PC-9 (cell line): Measurements from ENCODE around the gene ITPR3. TPM values are rescaled to one million over a fixed set of nuclear protein-coding genes. Genes with fewer than 3 reads are reported as not detected.

Experiments
- BruUV-seq: library from RNA; stranded (reverse); fragments of 400-500 nt; replicated peaks from 2 replicates; lab custom pipeline; 2021; lab: Mats Ljungman, UMichigan
- CTCF ChIA-PET: fragments of 300-600 bp; sonication (Branson Sonifier 250); formaldehyde crosslinking; loops from one replicate; lab custom pipeline; 2022; ENCODE audit warnings: antibody characterized with exemption; lab: Charles Lee
- POLR2A ChIA-PET: fragments of 300-600 bp; sonication (Branson Sonifier 250); formaldehyde crosslinking; loops from one replicate; lab custom pipeline; 2022; ENCODE audit warnings: antibody characterized with exemption; ENCODE audit not compliant: unreplicated experiment; lab: Charles Lee
- DNase-seq, 2 experiments: peaks; one replicate each; pipeline versions ENCODE4 v3.0.0 to v3.0.0-alpha.2; 2015 to 2022; ENCODE audit warnings: mixed read lengths in 1 of 2
- H2AFZ ChIP-seq: fragments of 200-600 bp; sonication (generic); 2 replicates; pipeline ENCODE4 v1.8.1; 2017; ENCODE audit warnings: antibody characterized with exemption
- H3F3A ChIP-seq: fragments of 200-600 bp; sonication (generic); 2 replicates; pipeline ENCODE4 v1.8.1; 2017; ENCODE audit warnings: antibody characterized with exemption, mild to moderate bottlenecking, low read depth; ENCODE audit not compliant: insufficient read depth
- H3K27ac ChIP-seq: fragments of 200-600 bp; sonication (generic); 2 replicates; pipeline ENCODE4 v1.6.1; 2016; ENCODE audit warnings: mixed run types
- H3K27me3 ChIP-seq: fragments of 200-600 bp; sonication (generic); 2 replicates; pipeline ENCODE4 v1.6.1; 2016; ENCODE audit warnings: low read depth, mixed run types; ENCODE audit not compliant: insufficient read depth
- H3K36me3 ChIP-seq: fragments of 200-600 bp; sonication (generic); 2 replicates; pipeline ENCODE4 v1.6.1; 2016; ENCODE audit warnings: low read depth, mixed run types
- H3K4me1 ChIP-seq: fragments of 200-600 bp; sonication (generic); replicated peaks from 2 replicates; pipeline ENCODE4 v1.6.1; 2016; ENCODE audit warnings: mixed run types; ENCODE audit not compliant: insufficient read depth
- H3K4me2 ChIP-seq: fragments of 200-600 bp; sonication (generic); 2 replicates; pipeline ENCODE4 v1.6.1; 2017; ENCODE audit warnings: mixed run types
- H3K4me3 ChIP-seq: fragments of 200-600 bp; sonication (generic); 2 replicates; pipeline ENCODE4 v1.6.1; 2016; ENCODE audit warnings: mixed run types
- H3K79me2 ChIP-seq: fragments of 200-600 bp; sonication (generic); 2 replicates; pipeline ENCODE4 v1.6.1; 2017; ENCODE audit warnings: low read depth, mixed run types
- H3K9me2 ChIP-seq: fragments of 200-600 bp; sonication (generic); 2 replicates; pipeline ENCODE4 v1.8.1; 2017; ENCODE audit warnings: mild to moderate bottlenecking; ENCODE audit not compliant: insufficient read depth
- H3K9me3 ChIP-seq: fragments of 200-600 bp; sonication (generic); 2 replicates; pipeline ENCODE4 v1.8.1; 2016; ENCODE audit warnings: low read depth; ENCODE audit not compliant: insufficient read depth
- H4K20me1 ChIP-seq: fragments of 200-600 bp; sonication (generic); 2 replicates; pipeline ENCODE4 v1.8.1; 2017; ENCODE audit not compliant: insufficient read depth
- CTCF ChIP-seq: fragments of 200-600 bp; sonication (generic); conservative IDR thresholded peaks from 2 replicates; pipeline ENCODE4 v1.6.1; 2017; ENCODE audit warnings: mixed run types, antibody characterized with exemption, mild to moderate bottlenecking, moderate library complexity
- EZH2 ChIP-seq: fragments of 200-600 bp; sonication (generic); IDR thresholded peaks from 2 replicates; pipeline ENCODE4 v1.8.0; 2017; ENCODE audit warnings: antibody characterized with exemption, low read depth
- intact Hi-C: fragments of 100-400 bp; cut with micrococcal nuclease; formaldehyde crosslinking; loops from one replicate; pipeline ENCODE4 v1.10.0; 2022; ENCODE audit not compliant: unreplicated experiment
- total RNA-seq: library from RNA; stranded (reverse); gene quantifications from 2 replicates; pipeline ENCODE4 v1.2.3, GENCODE V29; 2021

The ITPR3 gene
- total RNA-seq, 1 experiment from 2014 or later, result 86.9 TPM

DNA sequence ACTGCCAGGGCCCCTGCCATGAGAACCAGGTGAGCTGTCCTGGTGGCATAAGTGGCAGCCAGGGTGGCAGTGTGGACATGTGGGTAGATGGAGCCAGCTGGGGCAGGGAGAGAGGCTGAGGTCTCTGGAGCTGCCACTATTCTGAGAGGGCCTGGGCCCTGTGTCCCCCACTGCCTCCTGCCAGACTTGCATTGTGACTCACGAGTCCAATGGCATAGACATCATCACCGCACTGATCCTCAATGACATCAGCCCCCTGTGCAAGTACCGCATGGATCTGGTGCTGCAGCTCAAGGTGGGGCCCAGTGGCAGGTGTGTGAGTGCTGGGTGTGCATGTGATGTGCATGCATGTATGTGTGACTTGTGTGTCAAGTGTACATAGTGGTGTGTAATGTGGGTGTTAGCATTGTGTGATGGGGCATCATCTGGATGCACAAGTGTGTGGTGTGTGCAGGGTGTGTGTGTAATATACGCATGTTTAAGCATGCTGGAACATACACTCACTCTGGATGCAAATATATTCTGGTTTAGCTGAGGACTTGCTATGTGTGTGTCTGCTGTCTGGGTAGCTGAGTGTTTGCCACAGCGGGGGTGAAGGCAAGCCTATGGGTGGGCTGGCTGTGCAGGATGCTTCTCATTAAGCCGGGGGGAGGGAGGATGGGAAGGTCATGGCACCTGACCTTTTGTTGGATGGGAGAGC lies 65.3 kb downstream of the ITPR3 start:
- no TSS peak for BruUV-seq
- Histone ChIP-seq H3K27ac (no peak overlapping the region), H3K4me3 (no peak overlapping the region), H2AFZ (no peak overlapping the region), H3K4me2 (no peak overlapping the region), H3K9me2 (no peaks in the 10 kb centered on the region), H3K79me2 (no peaks in the 10 kb centered on the region), H3K9me3 (no peaks in the 10 kb centered on the region), H3K27me3 (no peaks in the 10 kb centered on the region), H3K36me3 (peaks cover 18% of the 10 kb centered on the region), H4K20me1 (0 out of 2 replicates have a peak, but pooled peaks cover 6% of the 10 kb centered on the region), H3K4me1 (no peaks in the 10 kb centered on the region), H3F3A (peaks cover under 1% of the 10 kb centered on the region; the same call in 1 of the 2 replicates)
- no peak for TF ChIP-seq CTCF
- no peak for TF ChIP-seq EZH2
- intact Hi-C loops, result no loop called here
- ChIA-PET POLR2A (no interaction called here), CTCF (no interaction called here)
- DNase-seq, result no peak

GRCh38 chr6:33686981-33687975 lies 66.2 kb downstream of the ITPR3 start:
- BruUV-seq, result no TSS peak
- Histone ChIP-seq H4K20me1 (0 out of 2 replicates have a peak, but pooled peaks cover 10% of the 10 kb centered on the region), H3K36me3 (peaks cover 18% of the 10 kb centered on the region), H3K79me2 (no peaks in the 10 kb centered on the region), H3K4me1 (peaks cover 7% of the 10 kb centered on the region; the same call in 1 of the 2 replicates), H2AFZ (no peak overlapping the region), H3K9me2 (no peaks in the 10 kb centered on the region), H3K4me2 (no peak overlapping the region), H3K27me3 (no peaks in the 10 kb centered on the region), H3K27ac (no peak overlapping the region), H3K4me3 (no peak overlapping the region), H3F3A (peaks cover 6% of the 10 kb centered on the region; the same call in 1 of the 2 replicates), H3K9me3 (no peaks in the 10 kb centered on the region)
- DNase-seq, result no peak
- ChIA-PET POLR2A (no interaction called here), CTCF (no interaction called here)
- TF ChIP-seq EZH2, result no peak
- TF ChIP-seq CTCF, result no peak
- intact Hi-C loops, result no loop called here

GRCh38 chr6:33688006-33688405 lies 66.9 kb downstream of the ITPR3 start:
- CTCF ChIA-PET, result no interaction called here
- H3K9me3 ChIP-seq, result no peaks in the 10 kb centered on the region
- H3K4me2 ChIP-seq, result no peak overlapping the region
- no peak for DNase-seq
- intact Hi-C loops, result no loop called here
- H3K9me2 ChIP-seq, result no peaks in the 10 kb centered on the region
- no peaks in the 10 kb centered on the region for H3K79me2 ChIP-seq
- H3F3A ChIP-seq, result peaks cover 11% of the 10 kb centered on the region; the same call in 1 of the 2 replicates
- TF ChIP-seq CTCF (no peak), EZH2 (no peak)
- H3K27me3 ChIP-seq, result no peaks in the 10 kb centered on the region
- H4K20me1 ChIP-seq, result 0 out of 2 replicates have a peak, but pooled peaks cover 13% of the 10 kb centered on the region
- H3K4me1 ChIP-seq, result peaks cover 7% of the 10 kb centered on the region; the same call in 1 of the 2 replicates
- no peak overlapping the region for H2AFZ ChIP-seq
- peaks cover 22% of the 10 kb centered on the region for H3K36me3 ChIP-seq
- POLR2A ChIA-PET, result interaction anchor here (0.7 kb wide), 1 partner anchor 48 kb away, joined by 3 read pairs; no protein-coding TSS in a partner anchor
- H3K27ac ChIP-seq, result no peak overlapping the region
- BruUV-seq, result no TSS peak
- no peak overlapping the region for H3K4me3 ChIP-seq
